Astrocyte (in vitro differentiated cells and primary cell): ENCODE measurements around the gene CTNNA2.

Experiments used
- EZH2 ChIP-seq: IDR thresholded peaks from 2 replicates; pipeline ENCODE4 v1.6.1; 2012; ENCODE audit warnings: mild to moderate bottlenecking, low read length, inconsistent platforms; ENCODE audit not compliant: insufficient read depth
- TF ChIP-seq, protein P1 (sequence below): IDR thresholded peaks from 2 replicates; pipeline ENCODE4 v1.5.1; 2011; ENCODE audit warnings: low read depth, mild to moderate bottlenecking, inconsistent platforms, low read length, moderate library complexity; ENCODE audit not compliant: insufficient read depth

DNA sequence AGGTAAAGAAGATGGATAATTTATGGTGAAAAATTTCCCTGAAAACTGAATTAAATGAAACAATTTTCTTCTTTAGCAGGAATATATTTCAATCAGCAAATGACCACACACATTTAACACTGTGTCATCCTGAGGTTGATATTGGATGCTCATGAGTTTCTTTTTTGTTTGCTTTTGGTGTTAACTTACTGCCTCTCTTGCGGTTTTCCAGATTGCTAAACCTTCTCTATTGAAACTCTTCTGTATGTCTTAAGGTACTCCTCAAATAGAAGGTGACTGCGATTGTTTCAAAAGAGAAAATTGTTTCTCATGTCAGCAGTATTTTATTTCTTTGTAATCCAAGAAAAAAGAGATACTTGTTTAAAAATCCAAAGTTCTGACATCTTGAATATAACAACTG is 692.6 kb downstream of the CTNNA2 start:
- TF ChIP-seq, protein P1, sequence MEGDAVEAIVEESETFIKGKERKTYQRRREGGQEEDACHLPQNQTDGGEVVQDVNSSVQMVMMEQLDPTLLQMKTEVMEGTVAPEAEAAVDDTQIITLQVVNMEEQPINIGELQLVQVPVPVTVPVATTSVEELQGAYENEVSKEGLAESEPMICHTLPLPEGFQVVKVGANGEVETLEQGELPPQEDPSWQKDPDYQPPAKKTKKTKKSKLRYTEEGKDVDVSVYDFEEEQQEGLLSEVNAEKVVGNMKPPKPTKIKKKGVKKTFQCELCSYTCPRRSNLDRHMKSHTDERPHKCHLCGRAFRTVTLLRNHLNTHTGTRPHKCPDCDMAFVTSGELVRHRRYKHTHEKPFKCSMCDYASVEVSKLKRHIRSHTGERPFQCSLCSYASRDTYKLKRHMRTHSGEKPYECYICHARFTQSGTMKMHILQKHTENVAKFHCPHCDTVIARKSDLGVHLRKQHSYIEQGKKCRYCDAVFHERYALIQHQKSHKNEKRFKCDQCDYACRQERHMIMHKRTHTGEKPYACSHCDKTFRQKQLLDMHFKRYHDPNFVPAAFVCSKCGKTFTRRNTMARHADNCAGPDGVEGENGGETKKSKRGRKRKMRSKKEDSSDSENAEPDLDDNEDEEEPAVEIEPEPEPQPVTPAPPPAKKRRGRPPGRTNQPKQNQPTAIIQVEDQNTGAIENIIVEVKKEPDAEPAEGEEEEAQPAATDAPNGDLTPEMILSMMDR: no peak
- TF ChIP-seq EZH2: no peak
